GM13976 (cell line): Measurements from ENCODE around the gene RACK1.
"Not testable (repeated sequence)": the region's sequence is repeated elsewhere in the genome, so short reads cannot be mapped to it uniquely, and the experiment has no call there.

Experiments used
- DNase-seq: peaks from one replicate; pipeline ENCODE4 v3.0.0; 2012; ENCODE audit warnings: low spot score
- in situ Hi-C: fragments of 300-500 bp; cut with MboI; formaldehyde crosslinking; loops from one replicate; pipeline ENCODE4 v1.12.0; 2022; ENCODE audit warnings: low sequenced_read_pairs, mixed read lengths, inconsistent platforms; ENCODE audit not compliant: unreplicated experiment
- TF ChIP-seq, protein P1 (sequence below): IDR thresholded peaks from 2 replicates; pipeline ENCODE4 v1.5.1; 2012; ENCODE audit warnings: borderline replicate concordance, mild to moderate bottlenecking; ENCODE audit not compliant: insufficient read depth; ENCODE audit errors: extremely low read depth, missing control alignments, control extremely low read depth

RACK1 gene

DNA sequence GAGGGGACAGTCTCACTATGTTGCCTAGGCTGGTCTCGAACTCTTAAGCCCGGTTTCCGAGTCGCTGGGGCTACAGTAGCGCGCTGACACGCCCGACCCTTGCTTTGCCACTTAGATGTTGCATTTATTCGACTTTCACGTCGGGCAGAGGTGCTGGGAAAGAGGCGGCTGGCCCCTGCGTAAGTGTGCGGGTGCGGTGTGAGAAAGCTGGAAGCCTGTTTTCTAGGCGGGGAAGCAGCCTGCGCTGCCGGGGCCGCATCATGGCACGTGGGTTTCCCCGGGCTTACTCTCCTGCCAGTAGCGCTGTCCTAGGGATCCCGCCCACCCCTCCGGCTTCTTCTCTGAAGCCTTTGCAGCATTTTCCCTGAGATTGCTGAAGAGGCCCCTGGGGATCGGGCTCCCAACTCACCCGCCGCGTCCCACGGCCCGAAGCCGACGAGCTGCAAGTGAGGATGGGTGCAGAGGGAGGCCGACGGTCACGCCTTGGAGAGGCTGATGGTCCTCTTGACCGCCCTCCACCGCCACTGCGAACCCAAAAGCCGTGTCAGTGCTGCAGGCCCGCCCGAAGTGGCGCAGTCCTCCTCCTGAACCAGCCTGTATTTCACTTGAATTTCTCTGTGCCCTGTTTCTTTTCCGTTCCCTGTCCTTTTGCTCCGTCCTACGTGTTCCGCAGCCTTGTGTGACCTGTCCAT lies 26.4 kb downstream of the RACK1 start:
- in situ Hi-C loops: no loop called here
- DNase-seq: peak; percentile 61
- TF ChIP-seq, protein P1, sequence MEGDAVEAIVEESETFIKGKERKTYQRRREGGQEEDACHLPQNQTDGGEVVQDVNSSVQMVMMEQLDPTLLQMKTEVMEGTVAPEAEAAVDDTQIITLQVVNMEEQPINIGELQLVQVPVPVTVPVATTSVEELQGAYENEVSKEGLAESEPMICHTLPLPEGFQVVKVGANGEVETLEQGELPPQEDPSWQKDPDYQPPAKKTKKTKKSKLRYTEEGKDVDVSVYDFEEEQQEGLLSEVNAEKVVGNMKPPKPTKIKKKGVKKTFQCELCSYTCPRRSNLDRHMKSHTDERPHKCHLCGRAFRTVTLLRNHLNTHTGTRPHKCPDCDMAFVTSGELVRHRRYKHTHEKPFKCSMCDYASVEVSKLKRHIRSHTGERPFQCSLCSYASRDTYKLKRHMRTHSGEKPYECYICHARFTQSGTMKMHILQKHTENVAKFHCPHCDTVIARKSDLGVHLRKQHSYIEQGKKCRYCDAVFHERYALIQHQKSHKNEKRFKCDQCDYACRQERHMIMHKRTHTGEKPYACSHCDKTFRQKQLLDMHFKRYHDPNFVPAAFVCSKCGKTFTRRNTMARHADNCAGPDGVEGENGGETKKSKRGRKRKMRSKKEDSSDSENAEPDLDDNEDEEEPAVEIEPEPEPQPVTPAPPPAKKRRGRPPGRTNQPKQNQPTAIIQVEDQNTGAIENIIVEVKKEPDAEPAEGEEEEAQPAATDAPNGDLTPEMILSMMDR: no peak

DNA sequence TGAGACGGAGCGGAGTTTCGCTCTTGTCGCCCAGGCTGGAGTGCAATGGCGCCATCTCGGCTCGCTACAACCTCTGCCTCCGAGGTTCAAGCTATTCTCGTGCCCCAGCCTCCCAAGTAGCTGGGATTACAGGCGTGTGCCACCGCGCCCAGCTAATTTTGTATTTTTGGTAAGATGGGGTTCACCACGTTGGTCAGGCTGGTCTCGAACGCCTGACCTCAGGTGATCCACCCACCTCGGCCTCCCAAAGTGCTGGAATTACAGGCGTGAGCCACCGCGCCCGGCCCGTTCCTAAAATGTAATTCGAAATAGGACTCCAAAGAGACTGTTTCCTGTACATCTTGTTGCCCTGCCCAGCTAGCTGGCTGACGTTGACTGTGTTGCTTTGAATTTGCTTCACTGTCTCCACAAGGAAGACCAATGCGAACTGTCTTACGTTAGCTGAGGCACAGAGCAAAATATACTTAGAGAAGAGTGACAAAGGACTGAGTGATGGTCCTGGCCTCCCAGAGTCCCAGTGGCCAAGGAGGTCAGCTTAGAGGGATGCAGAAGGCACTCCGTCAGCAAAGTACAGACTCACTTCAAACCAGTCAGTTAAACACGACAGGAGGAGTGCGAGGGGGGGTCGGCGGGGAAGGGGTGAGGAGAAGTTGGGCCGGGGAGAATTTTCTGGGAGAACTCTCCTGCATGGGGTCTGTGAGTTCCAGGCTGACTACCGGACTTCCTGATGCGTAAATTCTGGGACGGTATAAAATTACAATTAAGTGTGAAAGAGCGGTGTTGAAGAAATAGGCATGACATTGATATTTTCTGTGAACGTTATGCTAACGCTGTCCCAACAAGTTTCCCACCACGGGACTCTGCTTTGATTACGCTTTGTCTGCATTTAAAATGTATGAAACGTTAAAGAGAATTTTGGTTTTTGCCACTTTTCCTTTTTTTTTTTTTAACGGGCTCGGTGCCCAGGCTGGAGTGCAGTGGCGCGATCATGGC lies 27.4 kb downstream of the RACK1 start:
- TF ChIP-seq, protein P1: no peak

DNA sequence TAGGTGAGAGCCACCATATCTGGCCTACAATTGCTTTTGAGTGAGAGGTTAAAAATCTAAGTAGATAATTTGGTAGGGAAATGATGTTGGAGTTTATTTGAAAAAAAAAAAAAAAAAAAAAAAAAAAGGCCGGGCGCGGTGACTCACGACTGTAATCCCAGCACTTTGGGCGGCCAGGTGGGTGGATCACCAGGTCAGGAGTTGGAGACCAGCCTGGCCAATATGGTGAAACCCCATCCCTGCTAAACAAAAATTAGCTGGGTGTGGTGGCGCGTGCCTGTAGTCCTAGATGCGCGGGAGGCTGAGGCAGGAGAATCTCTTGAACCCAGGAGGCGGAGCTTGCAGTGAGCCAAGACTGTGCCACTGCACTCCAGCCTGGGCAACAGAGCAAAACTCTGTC lies 29.5 kb downstream of the RACK1 start:
- in situ Hi-C loops, DNase-seq: not testable (repeated sequence)

More for the DNA sequence above, 27.4 kb downstream of the RACK1 start:
- in situ Hi-C loops: no loop called here
- DNase-seq: no peak

DNA sequence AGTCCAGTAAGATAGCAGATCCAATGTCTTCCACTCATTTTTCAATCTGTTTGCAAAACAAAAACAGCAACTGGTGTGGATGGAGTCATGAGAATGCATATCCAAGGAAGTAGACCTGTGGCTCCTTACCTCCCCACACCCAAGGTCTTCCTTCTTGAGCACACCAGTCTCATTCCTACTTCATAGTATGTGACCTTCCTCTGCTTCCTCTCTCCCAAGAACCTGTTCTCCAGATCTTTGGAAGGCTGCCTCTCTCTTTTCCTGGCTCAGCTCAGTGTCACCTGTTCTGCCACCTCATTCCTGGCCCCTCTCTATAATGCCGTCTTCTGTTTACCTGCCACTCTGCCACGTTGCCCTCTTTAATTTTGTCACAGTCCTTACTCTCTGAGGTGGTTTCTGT lies 30.8 kb downstream of the RACK1 start:
- in situ Hi-C loops: no loop called here
- TF ChIP-seq, protein P1: no peak
- DNase-seq: no peak

DNA sequence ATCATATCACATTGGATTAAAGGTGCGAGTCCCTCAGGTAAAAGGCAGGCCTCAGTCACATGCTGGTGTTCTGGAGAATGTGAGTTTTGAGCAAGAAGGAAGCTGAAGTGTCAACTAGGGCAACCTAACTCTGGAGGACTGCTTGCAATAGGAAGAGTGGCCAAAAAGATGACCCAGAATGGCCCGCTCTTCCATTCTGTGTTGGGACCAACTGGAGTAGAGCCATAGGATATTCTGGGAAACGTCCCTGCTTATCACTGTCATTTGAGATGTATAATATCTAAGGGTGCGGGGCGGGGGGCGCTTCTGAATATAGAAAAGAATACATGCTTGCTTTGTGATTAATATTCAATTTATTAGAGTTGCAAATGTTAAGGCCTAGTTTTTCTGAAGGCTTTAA lies 31.6 kb downstream of the RACK1 start:
- in situ Hi-C loops: no loop called here
- DNase-seq: no peak
- TF ChIP-seq, protein P1: no peak

DNA sequence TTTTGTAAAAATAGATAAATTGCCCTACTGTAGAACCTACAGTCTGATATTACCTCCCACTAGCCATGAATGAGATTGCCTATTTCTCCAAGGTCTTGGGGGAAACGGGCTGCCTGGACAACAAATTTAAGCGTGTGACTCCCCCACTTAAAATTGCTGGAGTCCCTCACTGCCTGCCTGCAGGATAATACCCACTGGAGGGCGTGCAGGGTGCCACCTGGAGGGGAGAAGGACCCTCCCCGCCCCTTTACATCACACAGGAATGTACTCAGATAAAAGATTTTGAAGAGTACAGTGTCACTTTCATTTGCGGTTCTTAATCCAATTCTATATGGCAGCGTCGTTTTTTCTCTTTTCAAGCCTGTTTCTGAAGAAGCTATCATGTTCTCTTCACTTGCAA lies 32.5 kb downstream of the RACK1 start:
- DNase-seq: no peak
- TF ChIP-seq, protein P1: no peak

DNA sequence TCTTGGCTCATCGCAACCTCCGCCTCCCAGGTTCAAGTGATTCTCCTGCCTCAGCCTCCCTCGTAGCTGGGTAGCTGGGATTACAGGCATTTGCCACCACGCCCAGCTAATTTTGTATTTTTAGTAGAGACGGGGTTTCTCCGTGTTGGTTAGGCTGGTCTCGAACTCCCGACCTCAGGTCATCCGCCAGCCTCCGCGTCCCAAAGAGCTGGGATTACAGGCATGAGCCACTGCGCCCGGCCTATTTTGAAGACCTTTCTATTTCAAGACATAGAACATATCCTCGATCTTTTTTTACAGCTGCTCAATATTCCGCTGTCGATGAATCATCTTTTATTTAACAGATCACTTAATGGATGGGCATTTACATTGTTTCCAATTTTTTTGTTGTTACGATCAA lies 33.0 kb downstream of the RACK1 start:
- DNase-seq, in situ Hi-C loops: not testable (repeated sequence)

More for the DNA sequence above, 32.5 kb downstream of the RACK1 start:
- in situ Hi-C loops: no loop called here

DNA sequence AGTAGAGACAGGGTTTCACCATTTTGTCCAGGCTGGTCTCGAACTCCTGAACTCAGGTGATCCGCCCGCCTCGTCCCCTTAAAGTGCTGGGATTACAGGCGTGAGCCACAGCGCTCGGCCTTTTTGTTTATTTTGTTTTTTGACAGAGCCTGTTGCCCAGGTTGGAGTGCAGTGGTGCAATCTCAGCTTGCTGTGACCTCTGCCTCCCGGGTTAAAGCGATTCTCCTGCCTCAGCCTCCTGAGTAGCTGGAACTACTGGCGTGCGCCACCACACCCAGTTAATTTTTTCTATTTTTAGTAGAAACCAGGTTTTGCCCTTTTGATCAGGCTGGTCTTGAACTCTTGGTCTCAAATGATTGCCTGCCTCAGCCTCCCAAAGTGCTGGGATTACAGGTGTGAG lies 33.6 kb downstream of the RACK1 start:
- in situ Hi-C loops, DNase-seq: not testable (repeated sequence)

DNA sequence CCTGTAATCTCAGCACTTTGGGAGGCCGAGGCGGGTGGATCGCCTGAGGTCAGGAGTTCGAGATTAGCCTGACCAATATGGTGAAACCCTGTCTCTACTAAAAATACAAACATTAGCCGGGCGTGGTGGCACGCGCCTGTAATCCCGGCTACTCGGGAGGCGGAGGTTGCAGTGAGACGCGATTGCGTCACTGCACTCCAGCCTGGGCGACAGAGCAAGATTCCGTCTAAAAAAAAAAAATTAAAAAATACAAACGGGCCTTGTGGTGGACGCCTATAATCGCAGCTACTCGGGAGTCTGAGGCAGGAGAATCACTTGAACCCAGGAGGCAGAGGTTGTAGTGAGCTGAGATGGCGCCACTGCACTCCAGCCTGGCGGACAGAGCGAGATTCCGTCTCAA lies 34.7 kb downstream of the RACK1 start:
- DNase-seq, in situ Hi-C loops: not testable (repeated sequence)
